Right ventricle myocardium inferior (tissue), 1 donor: ENCODE measurements around the gene SYNJ2. TPM values are rescaled to one million over a fixed set of nuclear protein-coding genes. Genes with fewer than 3 reads are reported as not detected.

Experiments used
- ATAC-seq: fragments of 200-7000 bp; cut with Tn5 transposase; one replicate; pipeline ENCODE4 v1.9.1; 2020; ENCODE audit warnings: mild to moderate bottlenecking, moderate library complexity
- DNase-seq: peaks from one replicate; pipeline ENCODE4 v3.0.0; 2021; ENCODE audit errors: missing footprints
- intact Hi-C: fragments of 100-400 bp; cut with DNase I; formaldehyde crosslinking; loops from one replicate; pipeline ENCODE4 v1.11.0; 2022
- total RNA-seq: library from RNA; stranded (reverse); fragmentation: NEBNext Ultra II Directional; extraction: Animal tissue kit (Norgen Biotek cat#: 25700); gene quantifications from one replicate; pipeline ENCODE4 v1.2.1, GENCODE V29; 2021
- donor health status: DM: no; HTN: yes; CAD: no; lungs with severe emphysema.

SYNJ2 gene
- total RNA-seq, 1 donor from 2014 or later: 15.0 TPM

DNA sequence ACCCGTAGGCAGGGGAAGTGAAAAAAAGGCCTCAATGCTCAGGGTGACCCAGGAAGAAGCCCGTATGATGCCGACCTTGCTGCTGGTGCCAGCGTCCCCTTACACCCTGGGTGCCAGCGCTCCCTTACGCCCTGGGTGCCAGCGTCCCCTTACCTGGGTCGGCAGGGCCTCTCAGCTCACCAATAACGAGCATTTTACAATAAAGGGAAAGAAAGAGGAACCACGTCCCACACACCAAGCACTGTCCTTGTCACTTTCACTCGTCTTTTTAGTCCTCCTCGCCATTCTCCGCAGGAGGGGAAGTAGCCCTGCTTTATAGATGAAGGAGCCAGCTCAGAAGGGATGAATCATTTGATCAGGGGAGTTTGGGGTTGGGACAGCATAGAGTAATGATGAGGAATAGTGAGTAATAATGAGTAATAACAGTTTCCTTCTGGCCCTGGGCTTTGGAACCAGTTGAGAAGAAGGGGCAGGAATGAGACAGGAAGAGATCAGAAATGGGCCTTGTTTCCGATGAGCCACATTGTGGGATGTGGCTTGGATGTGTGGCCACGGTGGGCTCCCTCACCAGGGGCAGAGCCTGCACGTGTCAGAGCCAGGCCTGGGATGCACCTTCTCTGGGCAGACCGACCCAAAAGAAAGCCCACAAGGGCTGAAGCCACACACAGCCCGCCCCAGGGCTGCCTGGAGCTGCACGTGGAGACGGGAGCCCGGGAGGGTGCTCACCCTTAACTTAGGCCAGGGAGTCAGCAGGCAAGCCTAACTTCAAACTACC is 75.7 kb downstream of the SYNJ2 start:
- DNase-seq: no peak
- intact Hi-C loops: no loop called here
- no peak for ATAC-seq

DNA sequence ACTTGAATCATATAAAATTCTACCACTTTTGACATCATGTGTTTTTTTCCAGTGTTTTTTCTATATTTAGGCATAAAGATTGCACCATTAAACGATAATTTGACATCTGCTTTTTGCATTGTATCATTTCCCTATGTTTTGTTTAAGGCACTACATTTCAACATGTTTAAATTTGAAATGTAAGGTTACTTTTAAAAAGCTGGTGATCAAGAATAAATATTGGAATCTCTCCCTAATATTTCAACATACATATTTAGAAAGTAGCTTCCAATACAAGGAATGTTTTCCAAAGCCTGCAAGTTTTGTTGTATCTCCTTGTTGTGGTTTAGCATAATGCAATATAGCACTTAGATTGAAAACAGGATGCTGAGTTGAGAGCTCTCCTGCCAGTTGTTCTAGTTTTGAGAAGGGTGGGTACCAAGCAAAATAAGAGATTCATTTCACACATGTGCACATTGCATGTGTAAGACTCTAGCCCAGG is 76.5 kb downstream of the SYNJ2 start:
- intact Hi-C loops: no loop called here
- ATAC-seq (no peak), DNase-seq (no peak)

DNA sequence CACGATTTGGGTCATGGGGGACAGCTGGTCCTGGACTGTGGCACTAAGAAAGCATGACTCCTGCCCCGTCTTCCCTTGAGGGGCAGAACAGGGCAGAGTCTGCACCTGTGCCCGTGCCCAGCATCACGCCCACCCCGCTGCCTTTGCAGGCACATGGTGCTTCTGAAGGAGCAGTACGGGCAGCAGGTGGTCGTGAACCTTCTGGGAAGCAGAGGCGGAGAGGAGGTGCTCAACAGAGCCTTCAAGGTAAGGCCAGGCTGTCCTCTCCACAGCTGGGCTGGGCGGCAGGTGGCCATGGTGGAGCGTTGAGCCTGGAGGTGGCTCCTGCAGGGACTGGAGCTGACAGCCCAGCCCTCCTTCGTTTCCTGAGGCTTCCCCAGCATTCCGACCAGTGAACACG is 77.4 kb downstream of the SYNJ2 start:
- intact Hi-C loops: no loop called here
- ATAC-seq: no peak
- no peak for DNase-seq

DNA sequence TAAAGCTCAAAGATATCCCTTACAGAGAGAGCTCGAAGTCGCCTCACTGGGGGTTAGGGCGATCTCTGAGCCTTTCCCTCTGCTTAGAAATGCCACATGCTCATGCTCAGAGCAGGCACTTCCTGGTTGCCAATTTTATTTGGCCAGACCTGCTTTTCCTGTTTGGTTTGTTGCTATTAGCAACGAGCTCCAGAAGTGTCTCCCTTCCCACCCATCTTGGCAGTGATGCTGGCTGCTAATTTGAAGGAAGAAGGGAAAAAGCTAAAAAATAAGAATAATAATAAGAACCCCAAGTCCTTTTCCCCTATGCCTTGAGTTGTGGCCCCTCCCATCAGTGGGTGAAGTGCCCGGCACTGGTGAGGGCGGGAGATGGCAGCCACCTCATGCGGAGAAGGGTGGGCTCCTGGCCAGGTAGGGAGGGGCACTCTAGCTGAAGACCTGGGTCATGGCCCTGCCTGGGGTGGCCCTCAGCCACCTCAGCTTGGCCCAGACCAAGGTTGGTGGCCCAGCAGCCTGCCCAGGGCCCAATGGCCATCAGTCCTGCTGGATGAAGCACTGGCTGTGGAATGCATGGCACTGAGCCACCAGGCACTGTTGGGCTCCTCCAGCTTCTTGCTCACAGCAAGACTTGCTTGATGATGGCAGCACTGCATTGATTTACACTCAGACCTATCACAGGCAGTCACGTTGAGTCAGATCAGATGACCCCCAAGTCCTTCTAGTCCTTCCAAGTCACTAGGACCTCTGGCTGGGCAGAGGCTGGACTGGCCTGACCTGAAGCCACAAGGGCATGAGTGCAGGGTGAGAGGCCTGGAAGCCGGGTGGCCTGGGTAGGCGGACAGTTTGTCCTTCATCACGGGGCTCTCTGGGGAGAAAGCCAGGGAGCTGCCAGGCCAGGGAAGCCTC is 79.0 kb downstream of the SYNJ2 start:
- DNase-seq: peak; percentile 89
- intact Hi-C loops: loop anchor here (5.0 kb wide), 1 partner anchor 118 kb away; no protein-coding TSS in a partner anchor
- peak; percentile 79 for ATAC-seq

DNA sequence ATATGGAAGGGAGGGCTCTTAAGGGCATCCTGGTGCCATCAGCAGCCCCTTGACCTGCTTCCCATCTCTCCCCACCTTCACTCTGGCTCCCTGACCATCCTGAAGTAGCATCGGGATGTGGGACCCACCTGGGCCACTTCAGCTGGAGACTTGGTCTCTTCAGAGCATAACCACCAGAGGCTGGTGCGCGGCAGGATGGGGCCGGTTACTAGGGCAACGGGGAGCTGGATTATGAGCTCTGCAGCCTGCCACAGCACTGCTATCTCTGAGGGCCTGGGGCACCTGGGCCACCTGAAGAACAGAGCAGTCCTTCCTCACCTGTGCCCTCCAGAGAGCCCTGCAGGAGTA is 79.7 kb downstream of the SYNJ2 start:
- intact Hi-C loops: loop anchor here (5.0 kb wide), 1 partner anchor 119 kb away; no protein-coding TSS in a partner anchor
- DNase-seq (no peak), ATAC-seq (no peak)

DNA sequence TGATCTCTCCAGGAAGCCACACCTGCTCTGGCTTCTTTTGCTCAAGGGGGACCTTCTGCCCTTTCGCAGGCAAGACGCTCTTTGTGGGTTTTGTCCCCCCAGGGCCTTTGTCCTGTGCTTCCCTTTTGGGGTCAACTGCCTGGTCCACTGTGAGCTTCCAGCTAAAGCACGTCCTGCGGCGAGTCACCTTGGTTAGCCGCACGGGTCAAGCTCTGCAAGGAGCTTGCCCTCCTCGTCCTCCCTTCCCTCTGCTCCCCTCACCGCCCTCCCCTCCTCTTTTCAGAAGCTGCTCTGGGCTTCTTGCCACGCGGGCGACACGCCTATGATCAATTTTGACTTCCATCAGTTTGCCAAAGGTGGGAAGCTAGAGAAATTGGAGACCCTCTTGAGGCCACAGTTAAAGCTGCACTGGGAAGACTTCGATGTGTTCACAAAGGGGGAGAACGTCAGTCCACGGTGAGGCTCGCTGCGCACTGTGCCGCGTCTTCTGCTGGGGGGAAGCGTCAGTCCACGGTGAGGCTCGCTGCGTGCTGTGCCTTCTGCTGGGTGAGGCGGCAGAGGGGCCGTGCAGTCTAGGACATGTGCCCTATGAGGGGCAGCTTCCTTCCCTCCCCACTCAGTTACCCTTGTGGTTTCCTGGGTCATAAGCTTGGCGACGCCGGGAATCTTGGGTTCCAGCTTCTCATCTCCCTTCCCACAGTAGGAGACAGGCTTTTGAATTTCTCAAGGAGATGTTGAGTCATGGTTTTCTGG is 80.2 kb downstream of the SYNJ2 start:
- ATAC-seq (no peak), DNase-seq (no peak)
- intact Hi-C loops: loop anchor here (5.0 kb wide), 1 partner anchor 120 kb away; no protein-coding TSS in a partner anchor

DNA sequence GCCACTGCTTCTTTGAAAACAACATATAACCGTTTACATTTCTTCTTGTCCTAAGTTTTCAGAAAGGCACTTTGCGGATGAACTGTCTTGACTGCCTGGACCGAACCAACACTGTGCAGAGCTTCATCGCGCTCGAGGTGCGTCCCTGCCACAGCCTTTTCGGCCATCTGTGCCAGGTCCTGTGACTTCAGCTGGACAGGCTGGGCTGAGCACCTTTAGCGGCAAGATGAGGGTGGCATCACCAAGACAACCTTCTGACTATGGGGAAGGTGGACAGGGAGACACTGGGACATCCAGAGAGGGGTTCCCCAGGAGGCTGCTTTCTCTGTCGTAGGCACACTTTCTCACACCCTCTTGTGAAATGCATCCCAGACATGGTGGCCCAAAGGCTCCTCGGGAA is 82.1 kb downstream of the SYNJ2 start:
- ATAC-seq (no peak), DNase-seq (no peak)
- intact Hi-C loops: loop anchor here (5.0 kb wide), 1 partner anchor 121 kb away; no protein-coding TSS in a partner anchor

DNA sequence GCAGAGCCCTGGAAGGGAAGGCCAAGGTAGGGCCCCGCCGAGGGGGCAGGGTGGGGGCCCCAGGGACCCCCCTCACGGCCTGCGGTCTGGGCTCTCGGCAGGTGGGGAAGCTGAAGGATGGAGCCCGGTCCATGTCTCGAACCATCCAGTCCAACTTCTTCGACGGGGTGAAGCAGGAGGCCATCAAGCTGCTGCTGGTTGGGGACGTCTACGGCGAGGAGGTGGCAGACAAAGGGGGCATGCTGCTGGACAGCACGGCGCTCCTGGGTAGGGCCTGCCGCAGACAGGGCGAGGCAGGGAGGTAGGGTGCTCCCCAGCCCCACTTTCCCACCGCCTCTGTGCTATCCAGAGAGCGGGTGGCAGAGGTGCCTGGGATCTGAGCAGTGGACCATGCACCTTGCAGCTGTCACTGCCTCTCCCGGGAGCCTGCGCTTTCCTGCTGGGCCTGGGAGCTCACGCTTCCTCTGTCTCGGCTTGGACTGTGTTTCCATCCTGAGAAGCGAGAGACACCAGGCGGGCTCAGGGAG is 83.1 kb downstream of the SYNJ2 start:
- DNase-seq (no peak), ATAC-seq (no peak)
- intact Hi-C loops: loop anchor here (5.0 kb wide), 1 partner anchor 122 kb away; no protein-coding TSS in a partner anchor

DNA sequence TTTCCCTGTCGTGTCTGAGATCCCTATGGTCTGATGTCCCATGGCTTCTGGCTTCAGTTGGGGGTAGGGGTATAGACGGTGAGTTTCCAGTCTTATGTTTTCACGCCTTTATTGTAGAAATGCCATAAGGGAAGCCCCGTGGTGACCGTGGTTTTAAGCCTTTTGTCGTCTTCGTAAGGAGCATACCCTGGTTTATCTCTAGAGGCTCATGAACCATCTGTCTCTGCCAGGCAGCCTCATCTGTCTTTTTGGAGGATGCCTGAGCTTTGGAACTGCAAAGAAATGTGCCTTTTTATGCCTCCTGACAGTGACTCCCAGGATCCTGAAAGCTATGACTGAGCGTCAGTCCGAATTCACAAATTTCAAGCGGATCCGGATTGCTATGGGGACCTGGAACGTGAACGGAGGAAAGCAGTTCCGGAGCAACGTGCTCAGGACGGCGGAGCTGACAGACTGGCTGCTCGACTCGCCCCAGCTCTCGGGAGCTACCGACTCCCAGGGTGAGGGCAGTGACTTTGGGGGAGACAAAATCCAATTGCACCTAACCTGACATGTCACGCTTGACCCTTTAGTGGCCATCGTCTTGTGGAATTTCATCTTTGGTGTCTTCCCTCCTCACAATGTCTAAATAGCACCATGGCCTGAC is 84.6 kb downstream of the SYNJ2 start:
- intact Hi-C loops: no loop called here
- no peak for ATAC-seq
- no peak for DNase-seq

DNA sequence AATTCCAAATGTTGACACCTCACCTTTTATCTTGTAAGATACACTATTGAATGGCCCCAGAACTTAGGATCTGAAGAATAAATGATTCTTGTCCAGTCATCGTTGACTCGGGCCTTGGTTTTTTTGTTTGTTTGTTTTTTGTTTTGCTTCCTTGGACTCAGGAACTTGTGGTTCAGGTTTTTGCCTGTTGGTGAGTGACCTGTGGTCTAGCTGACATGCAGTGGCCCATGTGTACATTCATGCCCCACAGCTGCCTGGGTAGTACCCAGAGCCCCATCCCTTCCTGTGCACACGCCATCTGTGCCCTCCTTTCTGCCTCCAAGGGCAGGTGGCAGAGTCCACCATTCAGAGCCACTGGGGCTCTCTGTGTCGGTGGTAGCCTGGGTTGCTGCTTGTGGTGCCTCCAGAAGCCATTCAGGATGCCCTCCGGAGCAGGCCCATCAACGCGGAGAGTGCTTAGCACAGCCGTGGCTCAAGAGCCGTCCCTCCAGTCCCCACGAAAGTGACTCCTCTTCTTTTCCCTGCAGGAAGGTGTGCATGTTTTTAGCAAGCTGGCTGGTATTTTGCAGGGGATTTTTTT is 85.9 kb downstream of the SYNJ2 start:
- intact Hi-C loops: no loop called here
- no peak for ATAC-seq
- DNase-seq: no peak

DNA sequence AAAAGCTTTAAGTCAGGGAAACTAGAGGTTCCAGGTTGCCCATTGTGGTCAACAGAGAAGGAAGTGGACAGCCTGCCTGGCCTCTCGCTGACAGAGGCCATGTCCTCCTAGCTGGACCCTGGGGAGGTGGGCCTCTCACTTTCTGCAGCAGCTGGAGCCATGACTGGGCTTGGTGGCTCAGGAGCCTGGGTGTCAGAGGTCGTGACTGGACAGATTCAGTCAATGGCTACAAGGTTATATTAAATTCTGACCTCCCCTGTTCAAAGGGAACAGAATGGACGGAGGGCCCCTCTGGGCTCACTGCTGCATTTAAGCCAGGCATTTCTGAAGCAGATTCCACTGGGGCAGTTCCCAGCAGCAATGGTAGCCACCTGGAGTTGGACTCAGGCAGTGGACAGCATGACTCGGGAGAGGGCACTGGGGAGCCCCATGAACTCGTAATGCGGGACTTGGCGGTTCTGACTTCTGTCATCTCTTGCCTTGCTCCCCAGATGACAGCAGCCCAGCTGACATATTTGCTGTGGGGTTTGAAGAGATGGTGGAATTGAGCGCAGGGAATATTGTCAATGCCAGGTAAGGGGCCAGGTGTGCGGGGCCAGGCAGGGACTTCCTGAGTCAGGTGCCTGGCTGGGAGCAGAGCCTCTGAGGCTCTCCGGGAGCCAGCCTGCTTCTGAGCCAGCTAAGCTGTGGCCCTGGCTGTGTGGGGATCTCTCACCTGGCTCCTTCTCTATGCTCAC is 86.7 kb downstream of the SYNJ2 start:
- intact Hi-C loops: no loop called here
- DNase-seq (no peak), ATAC-seq (no peak)

DNA sequence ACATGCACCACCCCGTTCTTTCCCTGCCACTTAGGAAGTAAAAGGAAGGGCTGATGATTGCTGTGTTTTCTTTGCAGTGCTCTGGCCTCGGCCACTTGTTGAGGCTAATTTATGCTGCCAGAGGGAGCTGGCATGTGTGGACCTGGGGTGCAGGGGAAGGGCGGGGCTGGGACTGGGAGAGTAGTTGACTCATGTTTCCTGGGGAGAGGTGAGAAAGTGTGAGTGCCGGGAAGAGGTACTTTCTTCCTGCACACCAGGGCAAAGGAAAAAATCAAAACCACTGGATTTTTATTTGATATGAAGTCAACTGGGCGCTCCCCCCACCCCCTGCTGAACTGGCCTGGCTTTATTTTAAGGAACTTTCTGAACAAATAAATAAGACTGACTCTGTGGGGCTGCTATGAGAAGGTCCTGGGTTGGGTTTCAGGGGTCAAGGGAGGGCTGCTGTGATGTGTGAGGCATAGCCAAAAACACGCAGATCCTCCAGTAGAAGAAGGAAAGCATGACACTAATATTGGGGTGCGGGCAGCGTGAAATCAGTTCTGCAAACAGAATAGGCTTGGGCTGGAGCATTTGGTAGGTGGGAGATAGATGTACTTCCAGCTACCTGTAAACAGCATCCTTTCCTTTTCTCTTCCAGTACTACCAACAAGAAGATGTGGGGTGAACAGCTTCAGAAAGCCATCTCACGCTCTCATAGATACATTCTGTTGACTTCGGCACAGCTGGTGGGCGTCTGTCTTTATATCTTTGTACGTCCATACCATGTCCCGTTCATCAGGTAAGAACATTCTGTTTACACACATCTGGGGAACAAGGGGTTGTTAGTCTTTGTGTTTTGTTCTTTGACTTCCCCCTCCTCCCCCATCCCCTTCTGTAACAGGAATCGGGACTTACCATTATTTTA is 87.5 kb downstream of the SYNJ2 start:
- DNase-seq (no peak), ATAC-seq (no peak)
- intact Hi-C loops: no loop called here

DNA sequence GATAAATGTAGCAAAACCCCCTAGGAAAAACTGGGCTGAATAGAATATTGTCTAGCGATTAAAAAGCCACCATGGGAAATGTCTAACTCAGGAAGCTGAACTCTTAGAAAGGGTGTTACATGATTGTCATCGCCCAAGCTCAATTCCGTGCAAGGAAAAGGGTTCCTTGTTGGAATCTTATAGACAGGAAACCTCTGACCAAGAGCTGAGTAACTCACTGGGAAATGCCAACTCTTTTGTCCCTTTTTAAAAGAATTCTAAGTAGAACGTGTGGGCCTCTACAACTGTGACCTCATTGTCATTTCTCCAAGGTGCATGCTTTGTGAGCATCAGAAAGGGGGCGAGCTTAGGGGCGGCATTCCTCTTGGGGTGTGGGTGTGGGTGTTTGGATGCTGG is 88.1 kb downstream of the SYNJ2 start:
- ATAC-seq (no peak), DNase-seq (no peak)
- intact Hi-C loops: loop anchor here (10.0 kb wide), 2 partner anchors 155 to 315 kb away; no protein-coding TSS in a partner anchor

DNA sequence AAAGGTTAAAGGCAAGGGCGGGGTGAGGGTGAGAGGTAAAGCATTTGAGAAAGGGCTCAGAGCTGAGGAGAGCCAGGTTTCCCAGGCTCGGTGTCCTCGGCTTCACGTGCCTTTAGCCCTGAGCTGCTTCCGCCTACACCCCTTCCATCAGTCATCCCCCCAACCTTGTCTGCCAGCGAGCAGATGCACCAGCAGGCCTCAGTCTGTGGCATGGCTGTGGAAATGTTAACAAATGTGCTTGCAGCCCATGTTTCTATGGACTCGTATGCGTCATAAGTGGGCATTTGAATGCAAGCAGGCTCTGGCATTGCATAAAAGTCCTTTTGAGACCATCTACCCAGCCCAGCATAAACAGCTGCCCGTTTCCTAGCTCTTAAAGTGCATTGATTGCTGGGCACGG is 88.8 kb downstream of the SYNJ2 start:
- ATAC-seq (no peak), DNase-seq (no peak)
- intact Hi-C loops: loop anchor here (10.0 kb wide), 2 partner anchors 156 to 316 kb away; no protein-coding TSS in a partner anchor

DNA sequence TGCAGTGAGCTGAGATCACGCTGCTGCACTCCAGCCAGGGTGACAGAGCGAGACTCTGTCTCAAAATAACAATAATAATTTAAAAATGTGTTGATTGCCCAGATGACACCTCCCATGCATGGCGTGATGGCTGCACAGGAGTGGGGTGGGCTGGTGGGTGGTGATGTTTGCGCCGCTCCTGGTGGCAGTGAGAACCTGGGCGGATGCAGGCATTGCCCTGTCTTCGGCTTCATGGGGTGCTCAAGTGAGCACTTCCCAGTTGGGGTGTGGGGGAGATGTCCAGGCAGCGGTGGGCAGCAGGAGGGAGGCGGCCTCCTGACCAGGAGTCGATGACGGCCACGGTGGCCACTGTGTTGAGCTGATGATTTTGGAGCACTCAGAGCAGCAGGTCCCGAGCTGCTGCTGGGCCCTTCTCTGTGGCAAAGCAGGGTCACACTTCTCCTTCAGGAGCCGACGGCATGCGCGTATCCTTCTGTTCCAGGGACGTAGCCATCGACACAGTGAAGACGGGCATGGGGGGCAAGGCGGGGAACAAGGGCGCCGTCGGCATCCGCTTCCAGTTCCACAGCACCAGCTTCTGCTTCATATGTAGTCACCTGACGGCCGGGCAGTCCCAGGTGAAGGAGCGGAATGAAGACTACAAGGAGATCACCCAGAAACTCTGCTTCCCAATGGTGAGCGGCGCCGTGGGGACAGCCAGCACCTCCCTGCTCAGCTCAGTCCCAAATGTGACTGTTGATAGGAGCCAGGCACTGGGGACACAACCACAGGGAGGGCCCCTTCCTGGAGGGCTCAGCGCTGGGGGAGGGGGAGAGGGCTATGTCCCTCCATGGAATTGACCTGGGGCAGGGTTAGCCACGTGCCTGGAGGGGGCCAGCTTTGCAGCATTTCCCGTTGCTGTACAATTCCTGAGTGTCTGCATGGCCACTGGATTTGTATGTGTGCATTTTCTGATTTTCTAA is 89.7 kb downstream of the SYNJ2 start:
- intact Hi-C loops: loop anchor here (1.0 to 10.0 kb wide), 3 partner anchors 90 to 317 kb away; partner anchors contain the start of gene SYNJ2
- DNase-seq (no peak), ATAC-seq (no peak)
